Posterior vena cava (tissue), 2 donors: ENCODE data around the gene HOXA9. TPM values are rescaled to one million over a fixed set of nuclear protein-coding genes. Genes with fewer than 3 reads are reported as not detected.

Experiments
- DNase-seq: peaks from one replicate; pipeline ENCODE4 v3.0.0-alpha.2; 2020; ENCODE audit warnings: low spot score
- intact Hi-C, 2 donors: fragments of 100-400 bp; cut with DNase I; formaldehyde crosslinking; loops; one replicate each; pipeline versions ENCODE4 v1.14.1 to v1.14.2; 2022 to 2023
- total RNA-seq, 2 donors: library from RNA; stranded (reverse); fragmentation: NEBNext Ultra II Directional; extraction: Animal tissue kit (Norgen Biotek cat#: 25700); gene quantifications; one replicate each; pipeline ENCODE4 v1.2.1, GENCODE V29; 2021
- donor health status: DM: yes; HTN: yes; CAD: no.
- donor health status: DM: yes; HTN: yes; CAD: no.

HOXA9 gene
- total RNA-seq, 2 donors from 2014 or later, result 7.4 TPM

DNA sequence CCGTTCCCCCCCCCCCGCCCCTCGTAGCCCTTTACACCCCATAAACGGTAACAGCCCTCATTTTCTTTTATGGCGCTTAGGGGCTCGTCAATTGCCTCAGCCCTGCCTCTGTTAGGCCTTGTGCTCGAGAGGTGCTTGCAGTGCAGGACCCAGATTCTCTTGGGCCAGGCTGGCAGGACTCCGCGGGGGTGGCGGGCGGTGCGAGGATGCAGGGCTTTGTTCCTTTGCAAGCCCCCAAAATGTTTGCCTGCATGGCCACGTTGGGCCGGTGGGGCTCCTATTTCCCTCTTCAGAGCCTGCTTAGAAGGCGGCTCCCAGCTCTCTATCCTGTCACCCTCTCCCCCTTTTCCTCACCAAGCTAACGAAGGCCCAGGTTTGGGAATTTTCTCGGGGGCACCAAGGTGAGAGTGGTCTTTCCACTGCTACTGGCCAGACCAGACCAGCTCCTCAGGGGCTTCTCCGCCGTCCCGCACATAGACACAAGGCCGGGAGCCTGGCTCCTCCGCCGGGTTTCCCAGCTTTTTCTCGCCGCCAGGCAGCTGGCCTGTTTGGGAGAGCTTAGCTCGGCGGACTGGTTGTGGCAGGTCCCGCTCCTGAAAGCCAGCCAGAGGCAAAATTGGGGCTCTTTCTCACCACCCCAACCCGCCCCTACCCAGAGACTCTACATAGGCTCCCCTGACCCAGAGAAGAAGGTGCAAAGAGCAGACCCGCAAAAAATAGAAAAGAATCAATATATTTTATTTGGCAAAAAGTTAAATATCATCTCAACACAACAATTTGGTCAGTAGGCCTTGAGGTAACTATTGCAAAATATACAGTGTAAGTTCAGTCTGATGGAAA lies 3.4 kb downstream of the HOXA9 start:
- DNase-seq, result peak; percentile 82
- intact Hi-C loops, result loop anchor here (5.0 to 10.0 kb wide), 5 partner anchors 787 to 1307 kb away; partner anchors contain the start of genes CBX3 (in 1 of the 2) and HNRNPA2B1 (in 1 of the 2)

DNA sequence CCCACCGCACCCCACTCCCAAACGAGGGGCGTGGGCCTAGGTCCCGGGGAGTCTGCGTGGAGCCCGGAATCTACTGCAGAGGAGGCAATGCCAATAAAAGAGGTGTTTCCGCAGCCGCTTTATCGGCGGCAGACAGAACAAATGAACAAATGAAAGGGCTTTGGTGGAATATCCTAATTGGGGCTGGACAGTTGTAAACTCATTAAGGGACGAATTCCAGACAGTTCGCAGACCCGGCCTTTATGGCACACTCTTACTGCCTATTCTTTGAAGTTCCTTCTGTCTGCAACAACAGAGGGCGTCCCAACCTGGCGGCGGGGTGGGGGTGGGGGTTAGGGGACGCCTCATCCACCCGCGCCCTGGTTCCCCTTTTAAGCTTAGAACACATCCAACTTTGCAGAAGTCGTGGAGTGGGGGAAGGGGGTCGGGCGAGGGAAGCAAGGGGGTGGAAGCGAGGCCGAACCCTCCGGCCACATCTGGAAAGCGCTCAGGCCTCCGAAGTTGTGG lies 4.1 kb downstream of the HOXA9 start:
- DNase-seq, result peak; percentile 83
- intact Hi-C loops, result loop anchor here (5.0 to 10.0 kb wide), 5 partner anchors 786 to 1306 kb away; partner anchors contain the start of genes CBX3 (in 1 of the 2) and HNRNPA2B1 (in 1 of the 2)

DNA sequence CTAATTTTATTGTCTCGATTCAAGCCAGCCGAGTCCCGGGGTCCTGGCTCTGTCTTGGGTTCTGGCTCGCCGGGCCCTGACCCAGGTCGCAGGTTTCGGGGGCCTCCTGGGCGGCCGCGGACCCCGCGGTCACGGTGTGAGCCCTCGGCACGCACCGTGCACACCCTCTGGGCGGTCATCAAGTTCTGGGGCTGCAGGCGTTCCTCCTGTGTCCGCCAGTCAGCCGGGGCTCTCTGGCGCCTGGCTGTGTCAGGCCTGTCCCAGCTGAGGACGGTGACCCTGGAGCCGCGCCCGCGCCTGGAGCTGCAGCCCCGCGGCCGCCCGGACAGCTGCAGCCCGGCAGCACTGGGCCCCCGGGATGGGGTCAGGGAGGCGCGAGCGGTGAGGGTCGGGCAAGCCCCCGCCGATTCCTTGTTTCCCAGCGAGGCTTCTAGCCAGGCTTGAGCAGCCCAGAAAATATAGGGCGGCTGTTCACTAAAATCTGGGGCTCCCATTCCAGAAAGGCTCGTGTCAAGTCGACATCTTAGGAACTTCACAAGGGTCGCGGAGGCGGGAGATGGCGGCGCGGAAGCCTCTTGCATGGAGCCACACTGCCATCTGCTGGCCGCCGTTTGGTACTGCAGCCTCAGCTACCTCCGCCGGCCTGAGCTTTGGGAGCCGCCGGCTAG lies 4.7 kb downstream of the HOXA9 start:
- intact Hi-C loops, result loop anchor here (5.0 to 10.0 kb wide), 5 partner anchors 786 to 1306 kb away; partner anchors contain the start of genes CBX3 (in 1 of the 2) and HNRNPA2B1 (in 1 of the 2)
- DNase-seq, result peak; percentile 97

DNA sequence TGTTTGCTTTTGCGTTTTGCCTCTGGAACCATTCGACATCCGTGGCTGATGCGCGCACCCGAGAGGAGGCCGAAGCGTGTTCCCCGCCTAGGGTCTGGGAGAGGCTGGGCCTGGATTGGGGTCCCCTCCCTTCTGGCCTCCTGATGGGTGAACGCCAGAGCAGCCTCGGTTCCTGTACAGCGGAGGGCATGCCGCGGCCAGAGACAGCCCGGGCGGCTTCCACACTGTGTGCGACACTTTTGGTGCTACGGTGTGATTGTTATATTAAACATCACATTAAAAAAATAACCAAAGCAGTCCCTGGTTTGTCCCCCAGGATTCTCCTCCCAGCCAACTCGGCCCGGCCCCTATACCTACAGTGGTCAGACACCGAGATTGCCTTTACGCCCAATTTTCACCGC lies 5.2 kb downstream of the HOXA9 start:
- intact Hi-C loops, result loop anchor here (5.0 to 10.0 kb wide), 5 partner anchors 785 to 1305 kb away; partner anchors contain the start of genes CBX3 (in 1 of the 2) and HNRNPA2B1 (in 1 of the 2)
- DNase-seq, result peak; percentile 80

DNA sequence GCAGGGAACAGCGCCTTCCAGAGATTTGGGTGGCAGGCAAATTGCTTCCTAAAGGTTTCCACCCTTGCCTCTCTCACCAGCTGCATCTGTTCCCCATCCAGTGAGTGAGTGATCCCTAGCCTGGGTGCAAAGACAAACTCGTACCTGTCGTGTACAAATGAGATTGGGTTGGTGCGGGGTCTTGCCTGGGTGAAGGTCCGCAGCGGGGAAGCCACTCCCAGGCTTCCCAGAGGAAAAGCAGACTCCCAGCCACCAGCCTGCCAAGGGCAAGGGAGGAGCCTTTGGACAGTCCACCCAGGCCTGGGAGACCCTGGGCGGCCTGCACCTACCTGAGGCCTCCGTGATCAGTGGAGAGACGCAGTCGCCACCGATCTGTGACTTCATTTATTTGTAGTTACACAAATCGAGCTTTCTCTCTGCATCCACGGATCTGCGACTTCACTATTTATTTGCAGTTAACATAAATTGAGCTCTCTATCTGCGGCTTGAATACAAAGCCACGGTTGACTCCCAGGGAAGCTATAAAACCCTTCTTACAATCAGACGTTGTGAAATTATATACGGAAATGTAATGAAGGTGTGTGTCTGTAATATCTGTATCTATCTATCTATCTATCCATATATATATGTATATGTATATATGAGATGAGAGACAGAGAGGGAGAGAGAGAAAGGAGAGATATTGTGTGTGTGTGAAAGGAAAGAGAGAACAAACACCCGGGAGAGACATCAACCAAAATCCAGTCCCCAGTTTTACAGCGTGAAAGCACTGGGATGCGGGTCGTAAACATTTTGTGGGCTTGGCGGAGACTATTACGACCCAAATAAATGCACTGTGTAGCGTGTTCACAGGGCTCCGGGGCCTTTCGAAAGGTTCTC lies 5.8 kb downstream of the HOXA9 start:
- no peak for DNase-seq
- intact Hi-C loops, result loop anchor here (5.0 to 10.0 kb wide), 6 partner anchors 785 to 1305 kb away; partner anchors contain the start of genes CBX3 (in 1 of the 2) and HNRNPA2B1 (in 1 of the 2)

DNA sequence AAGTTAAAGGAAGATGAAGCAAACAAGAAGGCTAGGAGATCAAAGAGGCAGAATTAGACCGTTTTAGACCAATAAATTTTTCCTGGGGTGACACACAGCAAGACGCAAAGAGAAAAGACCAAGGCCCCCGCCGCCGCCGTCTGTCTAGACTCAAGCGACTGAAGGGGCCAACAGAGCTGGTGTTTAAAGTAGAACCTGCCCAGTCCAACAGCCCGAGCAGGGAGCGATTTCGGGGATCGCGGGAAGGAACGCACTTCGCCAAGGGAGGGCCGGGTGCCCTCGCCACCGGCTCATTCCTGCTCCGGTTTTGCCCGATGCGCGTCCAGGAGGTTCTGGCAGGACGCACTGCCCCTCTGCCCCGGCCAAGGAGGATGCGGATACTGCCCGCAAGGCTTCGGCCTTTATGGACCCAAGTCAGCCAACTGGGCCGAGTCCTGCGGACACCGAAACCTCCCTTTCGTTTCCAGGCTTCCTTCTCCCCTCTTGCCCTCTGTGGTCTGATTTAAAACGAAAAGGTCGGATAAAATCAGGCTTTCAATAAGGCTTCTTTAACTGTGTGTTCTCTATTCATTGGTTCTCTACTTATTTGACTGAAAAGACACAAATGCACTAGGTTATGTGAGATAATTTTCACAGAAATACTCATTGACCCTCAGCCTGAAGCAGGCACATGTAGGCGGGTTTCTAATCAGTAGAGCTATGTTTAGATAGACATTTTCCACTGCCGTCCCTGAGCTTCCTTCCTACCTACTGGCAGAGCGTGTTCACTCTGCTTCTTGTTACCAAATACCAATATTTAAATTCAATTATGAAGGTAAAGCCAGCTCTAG lies 6.7 kb downstream of the HOXA9 start:
- intact Hi-C loops, result loop anchor here in 1 of 2 donors (10.0 kb wide), 1 partner anchor 964 kb away; no protein-coding TSS in a partner anchor
- DNase-seq, result peak; percentile 75

DNA sequence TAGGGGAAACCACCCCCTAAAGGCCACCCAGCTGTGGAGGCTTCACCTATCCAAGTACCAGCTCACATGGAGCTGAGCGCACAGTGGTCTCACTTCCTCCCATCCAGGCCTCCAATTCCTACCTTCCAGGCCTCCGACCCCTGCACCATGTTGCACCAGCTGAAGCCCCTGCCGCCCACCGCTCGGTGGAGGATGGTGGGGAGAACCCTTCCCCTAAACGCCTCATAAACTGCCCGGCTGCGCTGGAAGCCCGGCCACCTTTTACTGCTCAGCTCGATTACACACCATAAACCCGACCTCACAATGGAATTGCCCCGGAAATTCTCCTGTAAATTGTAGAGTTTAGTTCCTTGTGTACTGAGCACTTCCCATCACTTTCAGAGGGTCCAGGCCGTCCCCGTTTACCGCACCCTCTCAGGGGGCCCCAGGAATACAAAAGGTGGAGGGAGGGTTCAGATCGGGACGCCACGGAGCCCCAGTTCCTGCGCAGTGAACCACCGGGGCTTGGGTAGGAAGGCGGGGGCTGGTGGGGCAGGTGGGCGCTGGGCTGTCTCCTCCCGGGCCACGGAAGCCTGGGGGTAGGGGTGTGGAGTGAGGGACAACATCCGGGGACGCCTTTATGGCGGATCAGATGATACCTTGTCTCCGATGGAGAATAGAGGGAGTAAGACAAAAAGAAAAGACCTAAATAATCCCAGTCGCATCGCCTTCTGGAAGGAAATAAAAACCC lies 7.5 kb downstream of the HOXA9 start:
- peak; percentile 76 for DNase-seq
- intact Hi-C loops, result loop anchor here in 1 of 2 donors (10.0 kb wide), 1 partner anchor 963 kb away; no protein-coding TSS in a partner anchor

DNA sequence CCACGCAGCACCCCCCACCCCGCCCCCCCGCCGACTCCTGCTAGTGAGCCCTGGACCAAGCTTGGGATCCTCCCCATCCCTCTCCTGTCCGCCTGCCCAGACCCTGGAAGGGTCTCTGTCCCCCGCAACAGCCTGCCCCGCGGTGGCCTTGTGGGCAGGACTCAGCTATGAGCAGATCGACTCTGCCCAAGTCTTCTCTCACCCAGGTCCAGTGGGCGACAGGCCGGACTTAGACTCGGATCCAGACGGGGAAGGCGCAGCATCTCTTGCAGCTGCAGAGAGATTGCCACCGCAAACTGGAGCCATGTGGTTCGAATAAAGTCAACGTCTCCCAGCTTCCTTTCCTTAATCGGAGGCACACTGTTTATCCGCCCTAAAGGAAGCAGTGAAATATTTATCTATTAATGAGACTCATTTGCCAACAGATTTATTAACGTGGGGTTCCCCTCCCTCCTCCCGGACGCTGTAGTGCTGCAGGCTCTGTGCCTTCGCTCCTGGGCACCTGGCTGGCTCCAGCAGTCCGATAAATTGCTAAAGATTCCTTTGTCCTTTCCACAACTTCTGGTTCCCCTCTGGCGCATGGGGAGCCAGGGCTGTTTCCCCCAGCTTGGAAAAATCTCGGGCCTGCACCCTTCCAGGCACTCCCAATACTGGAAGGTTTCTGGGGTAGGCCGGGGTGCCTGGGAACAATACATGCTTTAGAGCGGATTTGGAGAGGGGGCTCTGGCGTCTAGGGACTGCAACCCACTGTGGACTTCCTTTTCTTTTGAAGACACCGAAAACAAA lies 8.2 kb downstream of the HOXA9 start:
- no peak for DNase-seq
- intact Hi-C loops, result loop anchor here in 1 of 2 donors (10.0 kb wide), 1 partner anchor 962 kb away; no protein-coding TSS in a partner anchor

DNA sequence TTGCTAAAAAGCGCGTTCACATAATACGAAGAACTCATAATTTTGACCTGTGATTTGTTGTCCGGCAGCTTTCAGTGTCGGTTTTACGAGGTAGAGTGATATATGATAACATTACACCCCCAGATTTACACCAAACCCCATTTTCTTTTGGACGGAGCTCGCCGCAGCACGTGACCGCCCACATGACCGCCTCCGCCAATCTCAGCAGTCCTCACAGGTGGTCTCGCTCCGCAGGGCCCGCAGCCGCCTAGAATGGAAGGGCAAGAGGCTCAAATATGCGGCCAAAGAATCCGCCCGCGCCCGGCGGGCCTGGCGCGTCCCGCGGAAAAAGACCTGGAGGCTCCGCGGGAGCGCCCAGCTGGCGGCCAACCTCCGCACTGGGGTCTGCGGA lies 8.8 kb downstream of the HOXA9 start, which contains the start of gene HOXA7:
Gene HOXA7, minus strand, starts transcription at position 168 of the 391 bp plus-strand sequence. Its CDS starts 130 bp downstream, at position 38.
- intact Hi-C loops, result loop anchor here in 1 of 2 donors (10.0 kb wide), 1 partner anchor 962 kb away; no protein-coding TSS in a partner anchor
- DNase-seq, result peak; percentile 92

DNA sequence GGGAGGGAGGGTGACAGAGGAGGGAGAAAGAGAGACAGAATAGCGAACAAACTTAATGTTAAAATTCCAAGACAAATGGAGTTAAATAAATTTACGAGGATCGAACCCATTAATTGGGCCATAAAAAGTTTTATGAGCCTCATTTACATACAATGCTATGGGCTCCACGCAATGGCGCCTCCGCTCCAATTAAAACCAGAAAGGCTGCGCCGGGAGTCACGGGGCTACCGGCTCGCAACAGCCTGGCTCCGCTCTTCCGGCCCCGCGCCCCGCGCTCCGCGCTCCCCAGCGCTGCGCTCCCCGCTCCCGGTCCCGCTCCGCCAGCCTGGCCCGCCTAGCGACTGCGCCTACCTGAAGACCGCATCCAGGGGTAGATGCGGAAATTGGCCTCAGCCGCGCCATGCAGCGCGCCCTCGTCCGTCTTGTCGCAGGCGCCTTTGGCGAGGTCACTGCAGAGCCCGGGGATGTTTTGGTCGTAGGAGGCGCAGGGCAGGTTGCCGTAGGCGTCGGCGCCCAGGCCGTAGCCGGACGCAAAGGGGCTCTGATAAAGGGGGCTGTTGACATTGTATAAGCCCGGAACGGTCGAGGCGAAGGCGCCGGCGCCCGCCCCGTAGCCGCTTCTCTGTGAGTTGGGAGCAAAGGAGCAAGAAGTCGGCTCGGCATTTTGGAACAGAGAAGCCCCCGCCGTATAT lies 9.4 kb downstream of the HOXA9 start:
- peak; percentile 83 for DNase-seq

DNA sequence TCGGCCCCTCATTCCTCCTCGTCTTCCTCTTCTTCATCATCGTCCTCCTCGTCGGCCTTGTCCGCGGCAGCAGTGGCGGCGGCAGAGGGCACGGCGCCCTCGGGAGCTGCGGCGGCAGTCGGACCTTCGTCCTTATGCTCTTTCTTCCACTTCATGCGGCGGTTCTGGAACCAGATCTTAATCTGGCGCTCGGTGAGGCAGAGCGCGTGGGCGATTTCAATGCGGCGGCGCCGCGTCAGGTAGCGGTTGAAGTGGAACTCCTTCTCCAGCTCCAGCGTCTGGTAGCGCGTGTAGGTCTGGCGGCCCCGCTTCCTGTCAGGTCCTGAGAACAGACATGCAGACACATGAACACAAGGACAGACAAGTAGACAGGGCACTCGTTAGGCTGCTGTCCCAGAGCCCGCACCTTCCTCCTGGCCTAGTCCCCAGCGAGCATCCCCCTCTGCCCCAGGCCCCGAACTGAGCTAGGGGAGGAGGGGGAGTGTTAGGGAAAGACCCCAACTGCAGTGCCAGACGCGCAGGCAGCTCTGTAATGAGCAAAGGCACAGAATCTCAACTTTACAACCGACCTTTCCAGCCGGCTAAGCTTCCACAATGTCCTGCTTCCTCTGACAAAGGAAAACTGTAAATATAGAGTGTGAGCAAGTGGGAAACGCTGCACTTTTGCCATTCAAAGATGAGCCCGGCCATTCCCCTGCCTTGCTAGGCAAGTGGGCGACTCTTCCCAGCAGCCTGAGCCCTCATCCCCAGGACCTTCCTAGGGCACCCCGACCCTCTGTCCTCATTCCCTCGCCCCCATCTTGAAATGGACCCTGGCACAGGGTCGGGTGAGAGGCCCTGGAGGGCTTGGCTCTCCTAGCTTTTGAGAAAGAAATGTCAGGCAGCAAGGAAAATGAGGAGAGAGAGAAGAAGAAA lies 10.2 kb downstream of the HOXA9 start:
- intact Hi-C loops, result loop anchor here in 1 of 2 donors (10.0 kb wide), 1 partner anchor 960 kb away; no protein-coding TSS in a partner anchor
- DNase-seq, result peak; percentile 80

More for the DNA sequence above, 9.4 kb downstream of the HOXA9 start:
- intact Hi-C loops, result loop anchor here in 1 of 2 donors (10.0 kb wide), 1 partner anchor 961 kb away; no protein-coding TSS in a partner anchor

DNA sequence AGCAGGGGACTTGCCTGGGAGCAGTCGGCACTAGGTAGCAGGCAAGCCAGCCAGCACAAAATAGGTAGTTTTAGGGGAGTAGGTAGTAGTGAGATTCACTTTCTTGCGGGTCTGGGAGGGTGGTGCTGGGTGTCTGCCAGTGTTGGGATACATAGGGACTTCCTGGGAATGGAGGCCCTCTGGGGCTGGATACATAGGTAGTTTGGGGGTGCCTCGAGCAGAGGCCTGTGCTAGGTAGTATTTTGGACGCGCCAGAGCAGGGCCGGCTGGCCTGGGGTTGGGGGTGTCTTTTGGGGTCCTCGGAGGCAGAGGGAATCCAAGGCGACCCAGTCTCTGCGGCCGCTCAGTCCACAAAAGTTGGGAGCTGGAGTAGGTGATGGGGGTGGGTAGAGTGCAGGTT lies 11.0 kb downstream of the HOXA9 start:
- intact Hi-C loops, result loop anchor here in 1 of 2 donors (10.0 kb wide), 1 partner anchor 960 kb away; no protein-coding TSS in a partner anchor
- no peak for DNase-seq

DNA sequence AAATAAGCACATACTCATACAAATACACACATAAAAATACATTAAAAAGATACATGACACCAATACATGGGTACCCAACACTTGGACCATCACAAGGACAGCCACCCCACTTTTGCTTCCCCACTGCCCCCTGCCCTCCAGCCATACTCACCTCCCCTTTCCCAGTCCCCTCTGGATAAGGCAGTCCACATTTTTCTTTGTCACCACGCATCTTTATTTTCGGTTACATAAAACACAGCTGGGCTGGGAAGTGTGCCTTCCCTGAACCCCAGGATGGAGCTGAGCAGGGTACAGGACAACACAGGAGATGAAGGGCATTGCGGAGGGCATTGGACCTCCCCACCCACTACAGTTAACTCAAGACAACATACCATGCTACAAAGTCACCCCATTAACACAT lies 11.8 kb downstream of the HOXA9 start:
- intact Hi-C loops, result loop anchor here in 1 of 2 donors (10.0 kb wide), 1 partner anchor 959 kb away; no protein-coding TSS in a partner anchor
- DNase-seq, result no peak
